Transverse colon (tissue), 4 donors: ENCODE data around the gene TAF1A.

Source experiments
- CTCF ChIP-seq, 5 experiments: fragments of 200-600 bp in 3 of 5; fragments of 450-650 bp in 2 of 5; sonication (generic) in 3 of 5; IDR thresholded peaks; 1 replicate in 2 of 5; 2 replicates in 3 of 5; pipeline ENCODE4 v1.5.1; 2016 to 2017; ENCODE audit warnings: antibody characterized with exemption in 5 of 5, inconsistent platforms in 3 of 5, mild to moderate bottlenecking in 2 of 5, moderate library complexity in 1 of 5
- EP300 ChIP-seq: sonication (generic); formaldehyde crosslinking; IDR thresholded peaks from one replicate; pipeline ENCODE4 v1.6.1; 2017; ENCODE audit warnings: antibody characterized with exemption, low read depth
- POLR2A ChIP-seq: fragments of 450-650 bp; IDR thresholded peaks from one replicate; pipeline ENCODE4 v1.6.1; 2016; ENCODE audit warnings: antibody characterized with exemption, mild to moderate bottlenecking, moderate library complexity
- POLR2AphosphoS5 ChIP-seq, 3 donors: sonication (generic); formaldehyde crosslinking; IDR thresholded peaks; one replicate each; pipeline ENCODE4 v1.6.1; 2016; ENCODE audit warnings: antibody characterized with exemption in 3 of 3

DNA sequence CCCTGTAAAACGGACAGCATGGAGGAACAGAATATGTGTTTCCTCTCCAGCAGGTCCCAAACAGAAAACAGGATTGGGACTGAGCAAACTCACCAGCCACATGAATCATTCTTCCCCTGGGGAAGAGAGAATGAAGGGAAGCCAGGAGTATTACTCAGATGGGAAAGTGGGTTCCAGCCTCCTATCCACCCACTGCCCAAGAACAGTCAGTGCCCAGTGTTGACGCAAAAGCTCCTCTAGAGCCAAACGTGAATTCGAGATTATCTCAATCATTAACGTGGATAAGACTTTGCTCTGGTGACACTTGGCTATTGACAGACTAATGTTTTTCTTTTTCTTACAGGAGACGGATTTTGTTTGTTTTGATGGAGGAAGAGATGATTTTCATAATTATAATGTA is 37.5 kb upstream of the TAF1A start:
- TF ChIP-seq POLR2A (no peak), CTCF (IDR thresholded peaks at IDR 0.05) (no peak), POLR2AphosphoS5 (IDR thresholded peaks at IDR 0.05) (no peak), EP300 (no peak)
